Hematopoietic multipotent progenitor cell (in vitro differentiated cells): ENCODE results near the gene FAM217A. TPM values are rescaled to one million over a fixed set of nuclear protein-coding genes. Genes with fewer than 3 reads are reported as not detected.
"Not testable (repeated sequence)": the region's sequence is repeated elsewhere in the genome, so short reads cannot be mapped to it uniquely, and the experiment has no call there.

ENCODE experiments used
- DNase-seq, 3 donors: peaks; one replicate each; pipeline ENCODE4 v3.0.0-alpha.2; 2011 to 2015; ENCODE audit warnings: low read depth in 2 of 3, low spot score in 2 of 3
- total RNA-seq: library from RNA; depleted of rRNA; stranded (reverse); fragments of >200 nt; gene quantifications from one replicate; pipeline ENCODE4 v1.2.3, GENCODE V29; 2012

Gene FAM217A, protein sequence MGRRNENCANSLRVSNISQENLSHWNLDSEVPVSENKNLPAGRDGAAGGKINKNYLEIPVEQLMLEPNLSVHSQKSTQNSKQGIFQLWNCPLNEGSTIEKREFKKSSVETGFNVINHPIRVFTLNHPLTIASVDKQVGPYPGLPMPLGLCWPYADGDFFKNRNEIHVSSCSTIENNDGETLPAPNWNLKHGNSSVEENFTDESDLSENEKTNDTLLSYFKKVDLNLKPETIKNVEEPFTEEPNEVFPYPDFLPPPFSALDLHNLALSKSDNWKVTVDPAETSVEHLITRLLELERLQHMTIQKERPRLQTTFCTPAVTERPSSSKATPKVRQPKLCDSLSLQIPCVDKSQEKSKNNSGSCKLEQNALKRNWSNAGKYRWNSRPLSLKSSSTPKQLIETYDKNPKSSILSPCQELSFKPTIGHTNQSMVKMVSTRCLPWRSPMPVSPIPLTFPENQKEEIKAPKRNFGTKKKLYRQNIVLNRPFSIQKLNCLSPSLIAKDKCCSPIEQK
- not detected for total RNA-seq

DNA sequence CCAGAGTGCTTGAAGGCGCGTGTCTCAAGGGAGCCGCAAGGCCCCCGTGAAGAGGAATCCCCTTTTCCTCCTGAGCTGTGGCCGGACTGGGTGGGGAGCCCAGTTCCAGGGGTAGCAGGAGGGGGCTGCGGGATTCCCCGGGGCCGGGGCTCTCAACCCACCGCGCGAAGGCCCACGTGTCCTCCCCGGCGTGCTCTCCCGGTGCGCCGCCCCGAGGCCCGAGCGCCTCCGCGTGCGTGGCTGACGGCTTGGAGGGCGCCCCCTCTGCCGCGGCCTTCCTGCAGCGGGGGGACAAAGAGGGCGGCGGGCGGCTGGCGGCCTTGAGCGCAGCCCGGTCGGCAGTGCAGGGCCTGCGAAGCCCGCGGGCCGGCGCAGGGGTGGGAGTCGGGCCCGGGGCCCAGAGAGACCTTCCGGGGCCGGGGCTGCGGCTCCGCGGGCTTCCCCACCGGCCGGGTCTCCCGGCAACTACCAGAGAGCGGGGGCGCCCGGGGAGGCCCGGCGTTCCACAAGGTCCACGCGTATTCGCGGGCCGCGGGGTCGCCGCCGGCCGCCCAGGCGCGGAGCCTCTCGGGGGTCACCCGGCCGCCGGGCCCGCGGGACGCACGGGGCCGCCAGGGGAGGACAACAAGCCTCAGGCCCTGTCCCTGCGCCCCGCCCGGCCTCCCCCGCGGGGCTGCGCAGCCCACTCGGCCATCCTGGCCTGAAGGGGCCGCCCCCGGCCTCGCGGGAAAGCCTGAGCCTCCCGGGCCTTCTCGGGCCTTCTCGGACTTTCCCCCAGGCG lies at the start of gene FAM217A:
FAM217A (minus strand) TSS at position 447 of the 781 bp plus-strand sequence. CDS start 1,723 bp downstream, outside the sequence.
- DNase-seq = peak in 1 of 3 donors; percentile 14

DNA sequence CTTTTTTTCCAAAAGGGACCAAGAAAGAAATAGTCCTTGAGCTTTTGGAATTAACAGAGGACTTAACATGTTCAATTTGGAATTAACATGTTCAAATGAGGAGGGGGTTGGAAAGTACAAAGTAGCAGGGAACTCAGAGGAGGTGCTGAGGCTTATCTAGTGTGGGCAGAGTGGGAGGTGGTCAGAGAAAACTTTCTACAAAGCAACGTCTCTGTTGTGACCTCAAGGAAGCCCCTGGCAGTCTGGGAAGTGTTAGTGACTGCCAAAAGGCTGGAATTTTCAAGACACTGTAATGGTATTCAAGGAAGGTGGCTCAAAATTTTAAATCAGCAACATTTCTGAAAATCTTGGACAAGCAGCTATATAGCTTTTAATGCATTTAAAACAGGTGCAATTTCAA lies 49.1 kb upstream of the FAM217A start:
- no peak for DNase-seq

DNA sequence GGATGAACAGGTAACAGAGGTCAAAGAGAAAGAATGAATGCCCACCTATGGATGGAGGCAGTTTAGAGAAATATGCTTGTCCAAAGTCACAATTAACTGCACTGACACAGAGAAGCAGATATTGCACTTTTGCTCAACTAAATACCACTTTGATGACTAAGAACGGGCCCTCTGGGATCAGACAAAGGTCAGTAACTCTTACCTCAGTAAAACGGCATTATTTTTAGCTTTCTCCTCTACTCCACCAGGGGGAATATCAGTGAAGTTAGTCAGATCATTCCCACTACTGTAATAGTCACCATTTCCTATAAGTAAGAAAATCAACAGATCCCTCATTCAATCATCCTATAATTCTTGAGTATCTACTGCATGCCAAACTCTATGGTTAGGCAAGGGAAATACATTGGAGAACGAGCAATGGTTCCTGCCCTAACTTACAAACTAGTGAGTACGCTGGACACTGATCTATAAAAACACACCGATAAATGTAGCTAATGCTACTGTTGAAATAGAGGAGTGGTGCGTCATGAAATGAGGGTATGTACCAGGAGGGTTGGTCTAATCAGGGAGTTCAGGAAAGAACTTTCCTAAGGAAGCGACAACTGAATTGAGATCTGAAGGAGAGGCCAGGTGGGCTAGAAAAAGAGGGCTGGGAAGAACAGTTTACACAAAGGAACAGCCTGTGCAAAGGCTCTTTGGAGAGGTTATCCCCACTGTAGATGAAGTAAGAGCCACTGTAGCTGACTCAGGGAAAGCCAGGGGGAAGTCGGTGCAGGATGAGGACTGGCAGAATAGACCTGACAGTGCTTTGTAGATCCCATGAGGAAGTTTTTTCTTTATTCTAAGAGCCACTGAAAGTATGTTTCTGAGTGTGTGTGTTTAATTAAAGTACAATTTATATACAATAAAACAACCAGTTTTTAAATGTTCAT lies 47.3 kb upstream of the FAM217A start:
- no peak for DNase-seq

DNA sequence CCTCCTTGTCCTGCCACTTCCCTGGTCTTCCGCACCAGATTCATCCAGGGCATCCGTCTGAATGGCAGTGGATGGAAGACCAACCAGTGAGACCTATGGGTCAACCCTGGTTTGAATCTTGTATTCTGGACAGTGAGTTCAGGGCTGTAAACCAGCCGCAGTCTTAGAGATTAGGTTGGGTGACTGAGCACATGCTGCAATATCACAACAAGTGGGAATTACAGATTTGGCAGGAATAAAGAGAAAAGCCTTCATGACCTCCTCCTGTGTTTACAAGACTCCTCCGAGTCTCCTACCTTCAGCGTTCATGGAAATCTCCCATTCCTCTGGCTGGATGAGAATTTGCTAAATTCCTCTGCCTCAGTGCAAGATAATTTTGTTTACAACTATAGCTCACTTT lies 46.6 kb upstream of the FAM217A start:
- DNase-seq = no peak

DNA sequence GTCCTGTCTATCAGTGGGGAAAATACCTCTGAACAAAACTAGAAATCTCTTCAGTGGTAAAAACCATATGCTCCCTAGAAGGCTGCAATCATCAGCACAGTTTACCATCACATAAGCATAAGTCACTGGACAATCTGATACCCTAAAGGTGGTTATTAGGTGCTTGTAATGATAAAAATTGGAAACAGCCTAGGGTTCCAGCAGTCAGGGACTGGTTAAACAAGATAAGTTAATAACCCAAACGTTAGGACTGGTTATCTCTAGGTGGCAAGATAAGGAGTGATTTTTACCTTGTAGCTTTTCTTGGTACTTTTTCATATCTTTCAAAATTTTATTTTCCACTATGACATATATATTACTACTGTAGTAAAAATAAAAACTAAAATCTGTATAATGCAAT lies 45.4 kb upstream of the FAM217A start:
- no peak for DNase-seq

DNA sequence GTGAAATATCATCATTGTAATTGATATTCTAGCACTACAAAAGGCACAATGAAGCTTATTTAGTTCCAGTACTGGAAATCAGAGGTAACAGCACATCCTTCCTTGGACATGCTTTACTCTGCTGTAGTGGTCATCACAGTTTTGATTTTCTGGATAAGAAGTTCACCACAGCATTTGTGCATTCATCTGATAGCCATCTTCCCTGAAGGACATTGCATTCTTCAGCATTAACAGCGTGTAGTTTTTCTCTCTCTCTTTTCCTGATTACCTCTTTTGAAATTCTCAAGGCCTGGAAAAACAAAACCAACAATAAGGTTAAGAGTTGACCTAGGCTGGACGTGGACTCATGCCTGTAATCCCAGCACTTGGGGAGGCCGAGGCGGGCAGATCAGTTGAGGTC lies 36.8 kb upstream of the FAM217A start:
- DNase-seq = no peak

DNA sequence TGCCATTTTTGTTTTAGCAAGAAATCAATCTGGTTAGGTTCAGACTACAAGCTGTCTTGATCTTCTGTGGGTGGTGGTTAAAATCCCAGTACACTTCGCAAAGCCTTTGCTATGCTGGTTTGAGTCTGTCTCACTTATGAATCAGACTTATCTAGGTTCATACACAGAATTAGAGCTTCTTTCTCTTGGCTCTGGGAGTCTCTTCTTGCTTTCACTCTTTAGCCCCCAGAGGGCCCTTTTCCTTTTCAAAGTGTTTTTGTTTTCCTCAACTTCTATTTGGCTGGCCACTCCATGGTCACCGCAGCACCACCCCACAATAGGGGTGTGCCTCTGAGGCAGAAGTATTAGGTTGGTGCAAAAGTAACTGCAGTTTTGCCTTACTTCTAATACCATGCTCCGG lies 35.2 kb upstream of the FAM217A start:
- no peak for DNase-seq

DNA sequence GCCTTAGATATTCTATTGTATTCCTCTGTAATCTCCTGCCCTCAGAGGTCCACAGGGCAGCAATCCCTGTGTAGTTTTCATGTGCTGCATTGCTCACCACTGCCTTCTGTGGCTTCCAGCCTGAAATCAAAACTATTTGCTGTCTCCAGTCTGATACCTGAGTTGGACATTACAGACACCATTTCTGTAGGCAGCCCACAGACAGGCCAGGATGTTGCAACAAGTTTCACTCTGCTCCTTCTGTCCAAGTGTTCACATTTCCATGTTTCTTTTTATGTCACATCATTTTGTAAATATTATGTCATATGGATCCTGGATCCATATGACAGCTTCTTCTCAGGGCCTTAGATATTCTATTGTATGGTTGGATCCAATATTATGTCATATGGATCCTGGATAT lies 34.7 kb upstream of the FAM217A start:
- no peak for DNase-seq

DNA sequence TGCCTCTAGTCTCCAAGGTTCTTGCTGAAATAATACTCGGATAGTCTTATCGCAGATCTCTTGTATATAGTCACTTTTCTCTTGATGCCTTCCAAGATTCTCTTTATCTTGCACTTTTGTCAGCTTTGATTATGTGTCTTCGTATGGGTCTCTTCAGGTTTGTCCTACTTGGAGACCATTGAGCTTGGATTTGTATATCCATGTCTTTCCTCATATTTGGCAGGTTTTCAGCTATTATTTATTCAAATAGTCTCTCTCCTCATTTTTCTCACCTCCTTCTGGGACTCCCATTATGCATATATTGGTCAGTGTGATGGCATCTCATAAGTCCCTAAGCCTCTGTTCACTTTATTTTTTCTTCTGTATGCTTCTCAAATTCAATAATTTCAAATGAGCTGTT lies 33.4 kb upstream of the FAM217A start:
- DNase-seq = no peak

DNA sequence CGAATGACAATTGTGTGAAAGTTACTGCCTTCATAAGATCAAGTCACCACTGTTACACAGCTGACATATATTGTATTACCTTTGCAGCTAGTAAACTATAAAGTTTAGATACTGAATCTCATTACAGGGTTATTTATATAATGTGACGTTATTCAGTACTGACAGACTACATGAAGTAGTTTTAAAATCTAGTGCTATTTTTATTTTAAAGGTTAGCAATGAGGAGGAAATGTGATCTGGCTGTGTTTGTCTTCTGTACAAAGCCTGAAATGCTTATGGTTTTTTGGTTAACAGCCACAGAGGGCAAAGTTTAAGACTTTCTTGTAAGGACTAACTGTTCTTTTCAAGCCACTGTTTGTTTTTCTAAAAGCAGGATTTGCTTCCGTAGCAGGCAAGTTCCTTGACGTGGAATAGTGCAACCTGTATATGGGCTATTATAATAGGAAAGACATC lies 30.5 kb upstream of the FAM217A start:
- not testable (repeated sequence) for DNase-seq

DNA sequence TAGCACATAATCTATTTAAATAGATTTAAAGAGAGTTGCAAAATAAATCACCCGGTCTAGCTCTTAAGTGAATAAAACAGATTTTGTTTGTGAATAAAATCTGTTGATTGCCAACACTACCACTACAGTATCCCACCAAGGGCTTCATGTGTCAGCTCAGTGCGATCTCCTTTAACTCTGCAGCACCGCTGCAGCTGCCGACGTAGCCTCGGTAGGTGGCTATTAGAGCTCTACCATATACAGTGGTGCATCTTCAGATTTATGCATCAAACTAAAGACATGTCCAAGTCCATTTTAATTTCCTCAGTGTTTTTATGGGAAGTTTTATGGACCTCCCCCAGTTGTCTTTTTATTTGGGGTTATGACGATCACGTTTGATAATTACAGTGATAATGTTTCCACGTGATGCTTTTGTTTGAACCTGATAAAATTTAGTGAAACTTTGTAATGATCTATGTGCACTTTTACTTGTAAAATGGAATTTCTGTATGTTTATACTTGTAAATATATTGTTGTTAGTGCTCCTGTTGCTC lies 29.7 kb upstream of the FAM217A start:
- DNase-seq = no peak

DNA sequence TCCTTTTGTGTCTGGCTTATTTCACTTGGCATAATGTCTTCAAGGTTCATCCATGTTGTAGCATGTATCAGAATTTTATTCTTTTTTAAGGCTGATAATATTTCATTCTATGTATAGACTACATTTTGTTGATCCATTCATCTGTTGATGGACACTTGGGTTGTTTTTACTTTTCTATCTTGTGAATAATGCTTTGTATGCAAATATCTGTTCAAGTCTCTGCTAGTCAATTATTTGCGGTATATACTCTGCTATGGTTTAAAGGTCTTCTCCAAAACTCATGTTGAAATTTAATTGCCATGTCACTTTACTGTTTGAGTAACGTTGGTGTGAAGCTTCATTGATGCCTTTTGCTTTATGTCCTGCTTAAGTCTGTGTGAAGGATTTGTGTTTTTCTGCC lies 28.9 kb upstream of the FAM217A start:
- no peak for DNase-seq

DNA sequence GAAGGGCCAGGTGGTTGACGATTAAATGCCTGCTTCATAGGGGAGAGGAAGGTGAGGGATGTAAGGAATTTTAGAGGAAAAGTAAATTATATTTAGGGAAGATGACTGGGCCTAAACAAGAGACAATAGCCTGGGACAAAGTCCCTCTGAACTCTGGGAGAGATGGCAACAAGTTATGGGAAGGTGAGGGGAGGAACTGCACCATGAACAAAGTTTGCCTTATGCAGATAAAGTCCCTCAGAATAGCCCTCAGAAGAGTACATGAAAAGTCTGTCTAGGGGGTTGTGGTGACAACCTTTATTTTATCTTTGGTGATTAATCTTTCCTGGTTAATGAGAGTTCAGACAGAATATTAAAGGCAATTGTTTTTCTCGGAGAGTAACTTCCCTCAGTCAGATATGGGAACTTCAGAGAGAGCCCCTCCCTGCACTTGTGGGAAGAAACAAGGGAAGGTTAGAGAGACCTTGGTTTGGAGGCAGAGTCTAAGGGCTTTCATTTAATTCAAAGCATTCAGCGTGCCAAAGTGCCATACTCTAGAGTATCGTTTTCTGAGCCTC lies 27.1 kb upstream of the FAM217A start:
- no peak for DNase-seq

DNA sequence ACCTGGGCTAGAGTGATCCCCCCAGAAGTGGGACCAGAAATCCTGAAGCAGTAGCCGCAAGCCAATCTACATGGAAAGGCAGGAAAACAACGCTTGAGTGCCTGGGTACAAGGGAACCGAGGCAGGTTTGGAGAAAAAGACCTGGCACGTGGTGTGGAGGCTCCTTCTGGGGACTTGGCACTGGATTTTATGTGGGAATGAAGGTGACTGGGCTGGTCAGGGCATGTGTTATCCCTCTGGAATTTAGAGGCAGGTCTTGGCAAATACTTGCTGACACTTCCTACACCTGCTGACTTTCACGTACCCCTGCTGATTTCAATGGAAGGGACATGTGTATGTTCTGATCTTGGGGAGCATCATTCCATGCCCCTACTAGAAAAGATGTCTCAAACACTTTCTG lies 25.0 kb upstream of the FAM217A start:
- DNase-seq = no peak

DNA sequence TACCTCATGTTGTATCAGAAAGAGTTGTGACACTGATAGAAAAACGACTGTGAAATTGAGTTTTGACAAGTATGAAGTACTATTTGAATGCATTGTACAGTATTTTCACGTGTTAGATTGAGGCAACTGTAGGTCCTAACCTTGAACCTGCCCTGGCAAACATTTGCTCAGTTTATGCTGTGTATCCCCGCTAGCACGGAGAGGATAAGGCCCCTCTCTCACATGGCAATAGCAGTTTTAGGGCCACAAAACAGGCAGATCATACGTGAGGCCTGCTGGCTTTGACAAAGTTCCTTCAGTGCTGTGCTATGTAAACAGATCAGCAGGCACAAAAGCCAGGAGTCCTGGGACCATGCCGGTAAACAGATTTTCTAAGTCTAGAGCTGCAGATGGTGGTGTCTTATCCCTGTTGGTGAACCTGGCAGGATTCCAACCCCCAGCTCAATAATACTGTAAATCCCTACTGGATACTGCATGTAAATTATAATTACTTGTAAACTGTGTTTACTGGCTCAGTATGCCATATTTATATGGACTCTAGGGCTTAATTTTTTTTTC lies 23.8 kb upstream of the FAM217A start:
- no peak for DNase-seq

DNA sequence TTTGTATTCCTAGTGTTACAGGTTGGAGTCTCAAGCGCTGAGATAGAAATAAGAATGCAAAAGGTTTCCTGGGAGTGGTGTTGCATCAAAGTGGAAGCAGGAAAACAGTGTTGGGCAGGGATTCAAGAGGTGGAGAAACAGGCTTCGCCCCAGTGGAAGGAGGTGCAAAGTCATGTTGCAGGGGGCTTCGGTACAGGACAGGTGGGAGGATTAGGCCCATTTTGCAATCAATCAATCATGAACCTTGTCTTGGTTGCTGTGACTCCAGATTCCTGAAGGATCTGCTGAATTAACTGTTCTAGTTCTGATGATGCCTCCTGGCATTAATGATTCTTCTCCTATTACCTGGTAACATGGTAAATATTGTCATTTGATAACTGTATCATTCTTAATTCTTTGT lies 22.4 kb upstream of the FAM217A start:
- no peak for DNase-seq

DNA sequence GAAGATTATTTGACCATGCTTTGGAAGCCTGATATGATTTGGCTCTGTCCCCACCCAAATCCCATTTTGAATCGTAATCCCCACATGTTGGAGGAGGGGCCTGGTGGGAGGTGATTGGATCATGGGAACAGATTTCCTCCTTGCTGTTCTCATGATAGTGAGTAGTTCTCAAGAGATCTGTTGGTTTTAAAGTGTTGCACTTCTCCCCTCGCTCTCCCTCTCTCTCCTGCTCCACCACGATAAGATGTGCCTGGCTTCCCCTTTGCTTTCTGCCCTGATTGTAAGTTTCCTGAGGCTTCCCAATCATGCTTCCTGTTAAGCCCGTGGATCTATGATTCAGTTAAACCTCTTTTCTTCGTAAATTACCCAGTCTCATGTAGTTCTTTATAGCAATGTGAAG lies 21.7 kb upstream of the FAM217A start:
- DNase-seq = no peak

DNA sequence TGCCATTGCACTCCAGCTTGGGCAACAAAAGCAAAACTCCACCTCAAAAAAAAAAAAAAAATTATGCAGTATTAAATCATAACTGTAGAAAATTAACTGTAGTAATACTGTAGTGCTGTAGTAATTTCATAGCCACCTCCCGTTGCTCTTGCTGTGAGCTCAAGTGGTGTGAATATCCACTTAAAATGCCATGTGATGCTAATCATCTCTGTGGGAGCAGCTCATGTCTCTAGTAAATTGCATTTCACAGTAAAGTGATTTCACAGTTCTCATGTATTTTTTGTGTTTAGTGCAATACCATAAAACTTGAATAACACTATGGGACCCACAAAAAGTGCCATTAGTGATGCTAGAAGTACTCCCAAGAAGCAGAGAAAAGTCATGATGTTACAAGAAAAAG lies 14.4 kb upstream of the FAM217A start:
- DNase-seq = no peak

DNA sequence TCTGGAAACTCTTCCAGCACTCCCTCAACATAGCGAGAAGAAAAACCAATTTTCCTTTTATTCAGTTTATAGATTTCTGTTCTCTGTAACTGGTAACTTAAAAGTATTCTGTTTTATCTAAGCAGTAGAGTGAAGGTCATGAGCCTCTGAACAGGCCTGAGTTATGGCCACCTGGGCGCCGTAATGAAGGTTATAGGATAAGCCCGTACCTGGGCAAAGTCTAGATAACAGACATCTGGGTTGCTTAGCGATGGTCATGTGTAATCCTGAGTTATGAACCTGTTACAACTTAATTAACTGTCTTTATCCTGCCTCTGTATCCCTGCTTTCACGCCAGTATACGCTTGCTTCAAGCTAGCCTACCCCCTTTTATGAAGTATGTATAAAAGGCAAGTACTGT lies 13.0 kb upstream of the FAM217A start:
- no peak for DNase-seq

DNA sequence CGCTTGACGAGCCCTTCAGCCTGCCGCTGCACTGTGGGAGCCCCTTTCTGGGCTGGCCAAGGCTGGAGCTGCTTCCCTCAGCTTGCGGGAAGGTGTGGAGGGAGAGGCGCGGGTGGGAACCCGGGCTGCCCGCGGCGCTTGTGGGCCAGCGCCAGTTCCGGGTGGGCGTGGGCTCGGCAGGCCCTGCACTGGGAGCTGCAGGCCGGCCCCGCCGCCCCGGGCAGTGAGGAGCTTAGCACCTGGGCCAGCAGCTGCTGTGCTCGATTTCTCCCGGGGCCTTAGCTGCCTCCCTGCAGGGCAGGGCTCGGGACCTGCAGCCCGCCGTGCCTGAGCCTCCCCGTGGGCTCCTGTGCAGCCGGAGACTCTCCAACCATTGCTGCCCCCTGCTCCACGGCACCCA lies 11.1 kb upstream of the FAM217A start:
- DNase-seq = not testable (repeated sequence)
